SU-DHL-6 (cell line): ENCODE results near the gene BCDIN3D.

ENCODE experiments used
- H2AFZ ChIP-seq: fragments of 200-600 bp; sonication (generic); 2 replicates; pipeline ENCODE4 v1.6.1; 2014; ENCODE audit warnings: low read depth, mild to moderate bottlenecking, moderate library complexity, mixed read lengths, antibody characterized with exemption, low read length; ENCODE audit not compliant: severe bottlenecking
- H3F3A ChIP-seq: fragments of 200-600 bp; shearing (Covaris generic); 2 replicates; pipeline ENCODE4 v1.6.0; 2016; ENCODE audit warnings: antibody characterized with exemption, mild to moderate bottlenecking; ENCODE audit not compliant: insufficient read depth
- H3K27ac ChIP-seq: fragments of 200-600 bp; sonication (generic); 2 replicates; pipeline ENCODE4 v1.5.1; 2016; ENCODE audit warnings: low read depth, mild to moderate bottlenecking, low read length, moderate library complexity, mixed read lengths
- H3K27me3 ChIP-seq: fragments of 200-600 bp; sonication (generic), shearing (Covaris generic); 2 replicates; pipeline ENCODE4 v1.6.0; 2014; ENCODE audit warnings: mild to moderate bottlenecking, low read length
- H3K36me3 ChIP-seq: fragments of 200-600 bp; sonication (generic); 2 replicates; pipeline ENCODE4 v1.6.1; 2014; ENCODE audit warnings: mild to moderate bottlenecking, low read length, mixed read lengths
- H3K4me2 ChIP-seq: fragments of 300-600, 200-600 bp; shearing (Covaris generic), sonication (generic); 2 replicates; pipeline ENCODE4 v1.6.0; 2014; ENCODE audit warnings: low read length, low read depth, mild to moderate bottlenecking; ENCODE audit not compliant: poor library complexity, severe bottlenecking
- H3K4me3 ChIP-seq: fragments of 200-600 bp; sonication (generic); 2 replicates; pipeline ENCODE4 v1.5.1; 2014; ENCODE audit warnings: antibody characterized with exemption, low read length, mild to moderate bottlenecking, mixed read lengths; ENCODE audit not compliant: insufficient read depth, poor library complexity, severe bottlenecking
- H3K79me2 ChIP-seq: fragments of 200-600 bp; sonication (generic); 2 replicates; pipeline ENCODE4 v1.6.1; 2014; ENCODE audit warnings: mild to moderate bottlenecking, low read length, moderate library complexity; ENCODE audit not compliant: insufficient read depth
- H3K9ac ChIP-seq: fragments of 200-600 bp; sonication (generic); 2 replicates; pipeline ENCODE4 v1.7.0; 2014; ENCODE audit warnings: mild to moderate bottlenecking, low read length
- H3K9me2 ChIP-seq: fragments of 200-600 bp; sonication (generic); replicated peaks from 2 replicates; pipeline ENCODE4 v1.6.1; 2014; ENCODE audit warnings: low read length; ENCODE audit not compliant: insufficient read depth
- H3K9me3 ChIP-seq: fragments of 200-600 bp; sonication (generic); 2 replicates; pipeline ENCODE4 v1.6.1; 2014; ENCODE audit warnings: low read length, mixed read lengths; ENCODE audit not compliant: insufficient read depth
- H4K20me1 ChIP-seq: fragments of 200-600 bp; sonication (generic); 2 replicates; pipeline ENCODE4 v1.6.1; 2014; ENCODE audit warnings: low read depth, mild to moderate bottlenecking, antibody characterized with exemption, low read length, moderate library complexity, mixed read lengths
- EZH2phosphoT487 ChIP-seq: fragments of 200-600 bp; sonication (generic), shearing (Covaris generic); conservative IDR thresholded peaks from 2 replicates; pipeline ENCODE4 v1.6.1; 2018; ENCODE audit warnings: mild to moderate bottlenecking, antibody characterized with exemption, low read length, moderate library complexity, mixed read lengths
- TF ChIP-seq, protein P1 (sequence below): fragments of 200-600 bp; sonication (generic); IDR thresholded peaks from one replicate; pipeline ENCODE4 v1.5.1; 2017; ENCODE audit warnings: antibody characterized with exemption, mild to moderate bottlenecking, low read length, moderate library complexity; ENCODE audit not compliant: insufficient read depth, poor library complexity, severe bottlenecking

Gene BCDIN3D

DNA sequence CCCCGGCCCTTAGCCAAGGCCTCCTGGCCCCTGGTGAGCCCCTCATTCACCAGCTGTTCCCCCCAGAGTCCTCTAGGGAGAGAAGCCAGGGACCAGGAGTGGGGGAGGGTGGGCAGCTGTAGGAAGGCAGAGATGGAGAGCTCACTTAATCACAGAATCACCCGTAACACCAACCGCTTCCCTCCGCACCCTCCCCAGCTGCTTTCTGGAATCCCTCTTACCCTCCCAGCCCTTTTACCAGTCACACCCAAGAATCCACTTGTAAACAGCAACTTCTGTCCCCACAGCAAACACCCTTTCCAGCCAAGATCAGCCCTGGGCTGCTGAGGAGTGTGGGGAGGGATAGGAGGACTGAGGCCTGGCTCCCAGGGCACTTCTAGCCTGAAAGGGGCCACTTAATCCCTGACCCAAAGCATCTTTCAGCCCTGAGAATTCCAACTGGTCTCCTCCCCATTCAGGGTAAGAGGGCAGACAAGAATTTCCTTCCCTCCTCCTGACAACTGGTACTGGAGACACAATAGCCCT is 33.5 kb downstream of the BCDIN3D start:
- no peak for TF ChIP-seq EZH2phosphoT487
- TF ChIP-seq, protein P1, sequence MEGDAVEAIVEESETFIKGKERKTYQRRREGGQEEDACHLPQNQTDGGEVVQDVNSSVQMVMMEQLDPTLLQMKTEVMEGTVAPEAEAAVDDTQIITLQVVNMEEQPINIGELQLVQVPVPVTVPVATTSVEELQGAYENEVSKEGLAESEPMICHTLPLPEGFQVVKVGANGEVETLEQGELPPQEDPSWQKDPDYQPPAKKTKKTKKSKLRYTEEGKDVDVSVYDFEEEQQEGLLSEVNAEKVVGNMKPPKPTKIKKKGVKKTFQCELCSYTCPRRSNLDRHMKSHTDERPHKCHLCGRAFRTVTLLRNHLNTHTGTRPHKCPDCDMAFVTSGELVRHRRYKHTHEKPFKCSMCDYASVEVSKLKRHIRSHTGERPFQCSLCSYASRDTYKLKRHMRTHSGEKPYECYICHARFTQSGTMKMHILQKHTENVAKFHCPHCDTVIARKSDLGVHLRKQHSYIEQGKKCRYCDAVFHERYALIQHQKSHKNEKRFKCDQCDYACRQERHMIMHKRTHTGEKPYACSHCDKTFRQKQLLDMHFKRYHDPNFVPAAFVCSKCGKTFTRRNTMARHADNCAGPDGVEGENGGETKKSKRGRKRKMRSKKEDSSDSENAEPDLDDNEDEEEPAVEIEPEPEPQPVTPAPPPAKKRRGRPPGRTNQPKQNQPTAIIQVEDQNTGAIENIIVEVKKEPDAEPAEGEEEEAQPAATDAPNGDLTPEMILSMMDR = no peak
- no peak overlapping the region for H3K4me3 ChIP-seq

DNA sequence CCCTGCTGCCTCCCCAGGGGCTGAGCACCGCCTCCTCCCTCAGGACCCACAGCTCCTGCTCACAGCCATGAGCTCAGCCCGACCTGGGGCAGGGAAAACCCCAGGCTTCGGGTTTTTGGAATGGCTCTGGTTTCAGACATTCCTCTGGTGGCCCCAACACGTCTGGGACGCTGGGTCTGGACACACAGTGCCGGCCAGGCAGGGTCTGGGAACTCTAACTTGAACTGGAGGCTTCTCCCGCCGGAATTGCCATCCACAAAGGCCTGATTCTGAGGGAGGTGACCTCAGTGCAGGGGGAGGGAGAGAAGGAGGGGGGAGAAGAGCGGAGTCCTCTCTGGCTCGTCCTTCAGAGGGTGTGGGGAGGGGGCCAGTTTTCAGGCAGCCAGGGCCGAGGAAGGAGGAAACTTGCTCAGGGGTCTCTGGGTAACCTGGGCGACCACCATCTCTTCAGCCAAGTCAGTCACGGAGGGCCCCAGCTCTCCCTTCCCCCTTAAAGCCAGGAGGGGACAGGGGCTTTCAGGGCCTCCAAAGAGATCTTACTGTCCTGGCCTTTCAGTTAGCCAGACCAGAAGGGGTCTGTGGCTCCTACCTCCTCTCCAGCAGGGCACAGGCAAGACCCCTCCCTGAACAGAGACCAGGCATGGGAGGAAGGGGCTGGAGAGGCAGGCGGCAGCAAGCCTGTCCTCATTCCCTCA is 34.1 kb downstream of the BCDIN3D start:
- Histone ChIP-seq H3K4me3 (no peak overlapping the region), H3K79me2 (no peaks in the 10 kb centered on the region), H3K4me2 (no peak overlapping the region), H2AFZ (no peak overlapping the region), H3K9ac (no peak overlapping the region), H3K36me3 (no peaks in the 10 kb centered on the region), H3F3A (no peaks in the 10 kb centered on the region), H4K20me1 (no peaks in the 10 kb centered on the region), H3K27me3 (no peaks in the 10 kb centered on the region), H3K9me3 (no peaks in the 10 kb centered on the region), H3K9me2 (no peaks in the 10 kb centered on the region), H3K27ac (no peak overlapping the region)
- TF ChIP-seq, protein P1 = no peak
- no peak for TF ChIP-seq EZH2phosphoT487

More for the DNA sequence above, 33.5 kb downstream of the BCDIN3D start:
- no peak overlapping the region for H3K4me2 ChIP-seq
- no peak overlapping the region for H3K9ac ChIP-seq
- no peaks in the 10 kb centered on the region for H3F3A ChIP-seq
- no peaks in the 10 kb centered on the region for H3K79me2 ChIP-seq
- H3K9me3 ChIP-seq = no peaks in the 10 kb centered on the region
- H2AFZ ChIP-seq = no peak overlapping the region
- H3K27ac ChIP-seq = no peak overlapping the region
- no peaks in the 10 kb centered on the region for H3K9me2 ChIP-seq
- H3K36me3 ChIP-seq = no peaks in the 10 kb centered on the region
- no peaks in the 10 kb centered on the region for H4K20me1 ChIP-seq
- H3K27me3 ChIP-seq = no peaks in the 10 kb centered on the region

DNA sequence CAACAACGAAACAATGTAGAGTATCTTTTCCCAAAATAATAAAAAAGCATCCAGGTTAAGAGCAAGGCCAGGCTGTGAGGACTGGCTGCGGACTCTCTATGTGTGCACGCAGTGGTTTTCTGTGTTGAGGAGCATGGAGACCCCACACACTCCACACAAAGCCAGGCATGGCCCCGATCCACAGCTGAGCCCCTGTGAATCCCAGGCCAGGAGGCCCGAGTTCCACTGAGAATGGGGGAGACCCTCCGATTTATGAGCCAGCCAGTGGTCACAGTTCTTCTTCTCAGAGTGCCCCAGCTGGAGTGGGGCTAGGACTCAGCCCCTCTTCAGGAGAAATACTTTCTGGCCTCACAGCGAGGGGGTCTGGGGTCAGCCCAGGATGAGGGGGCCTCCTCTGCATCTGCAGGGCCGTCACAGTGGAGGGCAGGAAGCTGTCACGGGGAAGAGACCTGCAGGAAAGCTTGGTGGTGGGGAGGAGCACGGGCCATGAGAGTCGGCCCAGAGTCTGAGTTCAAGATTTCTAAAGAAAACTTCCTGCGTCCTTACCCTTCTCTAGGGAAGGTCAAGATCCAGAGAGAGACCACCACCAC is 34.8 kb downstream of the BCDIN3D start:
- H3K4me2 ChIP-seq = no peak overlapping the region
- no peaks in the 10 kb centered on the region for H3F3A ChIP-seq
- no peaks in the 10 kb centered on the region for H3K9me2 ChIP-seq
- H3K27ac ChIP-seq = no peak overlapping the region
- H3K36me3 ChIP-seq = no peaks in the 10 kb centered on the region
- H2AFZ ChIP-seq = no peak overlapping the region
- no peaks in the 10 kb centered on the region for H3K9me3 ChIP-seq
- no peaks in the 10 kb centered on the region for H4K20me1 ChIP-seq
- no peaks in the 10 kb centered on the region for H3K27me3 ChIP-seq
- H3K4me3 ChIP-seq = no peak overlapping the region
- no peak for TF ChIP-seq EZH2phosphoT487
- TF ChIP-seq, protein P1 = no peak
- H3K9ac ChIP-seq = no peak overlapping the region
- no peaks in the 10 kb centered on the region for H3K79me2 ChIP-seq
